ENCODE data around the gene OR8I2. TPM values are rescaled to one million over a fixed set of nuclear protein-coding genes. Genes with fewer than 3 reads are reported as not detected.
"Not testable (repeated sequence)": the region's sequence is repeated elsewhere in the genome, so short reads cannot be mapped to it uniquely, and the experiment has no call there.

The OR8I2 gene
- total RNA-seq, 2 donors from 2014 or later: not detected

DNA sequence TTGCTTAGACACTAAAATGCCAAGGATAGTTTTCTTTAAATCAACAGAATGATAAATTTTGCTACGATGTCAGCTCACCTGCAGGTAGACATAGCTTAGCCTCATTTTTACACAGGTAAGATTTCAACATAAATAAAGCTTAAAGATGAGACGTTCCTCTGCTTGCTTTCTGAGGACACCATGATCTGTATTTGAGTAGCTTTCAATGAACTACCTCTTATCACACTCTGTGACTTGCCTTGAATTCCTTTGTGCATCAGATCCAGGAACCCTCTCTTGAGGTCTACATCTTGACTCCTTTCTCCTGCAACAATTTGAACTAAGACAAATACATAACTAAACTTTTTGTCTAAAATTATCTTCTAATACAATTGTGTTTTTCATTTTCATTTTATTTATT, 26.1 kb upstream of the OR8I2 start:
- no peak for TF ChIP-seq CTCF (IDR thresholded peaks at IDR 0.05)
- H3K9me3 ChIP-seq: no peaks in the 10 kb centered on the region
- no peaks in the 10 kb centered on the region for H3K27me3 ChIP-seq
- no peaks in the 10 kb centered on the region for H3K36me3 ChIP-seq
- DNase-seq (ENCODE audit: low spot score): no peak
- H3K27ac ChIP-seq: no peak overlapping the region
- no peaks in the 10 kb centered on the region for H3K4me1 ChIP-seq
- no peak overlapping the region for H3K4me3 ChIP-seq

DNA sequence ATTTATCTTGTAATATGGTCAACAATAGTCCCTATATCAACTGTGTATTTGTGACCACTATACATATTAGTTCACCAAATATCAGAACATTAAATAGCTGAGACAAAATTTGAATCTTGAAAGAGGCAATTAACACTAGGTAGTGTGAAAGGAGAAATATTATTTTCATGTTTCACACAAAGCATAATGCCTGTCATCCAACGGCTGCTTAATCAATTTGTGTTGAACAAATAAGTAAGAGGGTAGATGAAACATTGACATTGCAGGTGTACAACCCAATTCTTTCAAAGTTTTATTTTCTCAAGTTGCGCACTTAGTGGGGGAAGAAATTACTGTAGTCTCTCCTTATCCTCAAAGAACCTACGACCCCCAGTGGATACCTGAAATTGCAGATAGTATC, 3.4 kb upstream of the OR8I2 start:
- H3K9me3 ChIP-seq: no peaks in the 10 kb centered on the region
- H3K4me3 ChIP-seq: no peak overlapping the region
- no peak for DNase-seq (ENCODE audit: low spot score)
- no peaks in the 10 kb centered on the region for H3K4me1 ChIP-seq
- no peaks in the 10 kb centered on the region for H3K36me3 ChIP-seq
- peaks cover 0 to 4% of the 10 kb centered on the region in 2 donors for H3K27me3 ChIP-seq
- no peak for TF ChIP-seq CTCF (IDR thresholded peaks at IDR 0.05)
- H3K27ac ChIP-seq: no peak overlapping the region

GRCh38 chr11:56103210-56103737, 10.2 kb downstream of the OR8I2 start, which contains the start of gene OR8H2:
Gene OR8H2 (plus strand): TSS chr11:56103687. CDS start chr11:56105043, 1,356 bp downstream.
- no peak for TF ChIP-seq CTCF (IDR thresholded peaks at IDR 0.05)
- H3K4me1 ChIP-seq: no peaks in the 10 kb centered on the region
- no peaks in the 10 kb centered on the region for H3K27me3 ChIP-seq
- no peaks in the 10 kb centered on the region for H3K36me3 ChIP-seq
- no peak within 1 kb of the TSS for H3K4me3 ChIP-seq
- no peaks in the 10 kb centered on the region for H3K9me3 ChIP-seq
- DNase-seq (ENCODE audit: low spot score): no peak
- H3K27ac ChIP-seq: no peak within 1 kb of the TSS

GRCh38 chr11:56122073-56122472, 29.0 kb downstream of the OR8I2 start, which contains the start of gene OR8H3:
Gene OR8H3 (plus strand): TSS chr11:56122373. CDS start chr11:56122373, 0 bp downstream.
- Histone ChIP-seq H3K9me3 (peaks cover 0 to 1% of the 10 kb centered on the region in 2 donors), H3K27ac (no peak within 1 kb of the TSS), H3K4me1 (no peaks in the 10 kb centered on the region), H3K4me3 (no peak within 1 kb of the TSS), H3K27me3 (no peaks in the 10 kb centered on the region), H3K36me3 (no peaks in the 10 kb centered on the region)
- DNase-seq (ENCODE audit: low spot score): no peak
- no peak for TF ChIP-seq CTCF (IDR thresholded peaks at IDR 0.05)

DNA sequence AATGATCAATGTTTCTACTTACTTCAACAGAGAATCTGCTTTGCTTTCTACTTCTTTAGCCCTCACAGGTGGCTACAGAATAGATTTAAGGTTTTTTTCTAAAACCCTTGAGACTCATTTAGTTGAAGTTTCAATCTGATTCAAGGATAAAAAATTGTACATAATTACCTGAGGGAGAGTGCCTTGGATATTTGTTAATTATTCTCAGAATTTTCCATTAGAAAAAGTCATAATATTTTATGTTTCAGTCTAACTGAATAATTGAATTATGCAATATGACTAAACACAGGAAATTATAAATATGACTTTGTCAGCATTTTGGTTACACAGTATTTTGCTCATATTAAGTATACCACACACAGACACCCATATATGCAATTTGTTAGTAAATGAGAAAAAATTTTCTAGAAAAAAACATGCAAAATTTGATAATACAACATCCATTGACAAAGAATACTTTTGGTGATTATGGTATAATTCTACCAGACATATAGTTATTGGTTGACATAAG, 47.1 kb downstream of the OR8I2 start, which contains the start of gene OR8J3:
Gene OR8J3, minus strand, starts transcription at position 51 of the 511 bp plus-strand sequence. CDS start 2,483 bp downstream, outside the sequence.
- Histone ChIP-seq H3K9me3 (no peaks in the 10 kb centered on the region), H3K36me3 (no peaks in the 10 kb centered on the region), H3K4me1 (no peaks in the 10 kb centered on the region), H3K27me3 (no peaks in the 10 kb centered on the region), H3K4me3 (no peak within 1 kb of the TSS), H3K27ac (no peak within 1 kb of the TSS)
- no peak for DNase-seq (ENCODE audit: low spot score)
- no peak for TF ChIP-seq CTCF (IDR thresholded peaks at IDR 0.05)

- H3K27ac ChIP-seq; DNase-seq (ENCODE audit: low spot score); H3K9me3 ChIP-seq; H3K27me3 ChIP-seq; H3K36me3 ChIP-seq; H3K4me1 ChIP-seq; H3K4me3 ChIP-seq: not testable (repeated sequence)
These were observed 50.6 kb downstream of the OR8I2 start for GRCh38 chr11:56143681-56144080.

Other genes starting within 250 kb of the OR8I2 start
- not detected for gene TRIM51, start 210.0 kb upstream of the OR8I2 start, total RNA-seq
- gene OR5W2, start 178.7 kb upstream of the OR8I2 start, total RNA-seq: not detected
- not detected for gene OR5I1, start 156.9 kb upstream of the OR8I2 start, total RNA-seq
- not detected for gene OR10AG1, start 123.4 kb upstream of the OR8I2 start, total RNA-seq
- not detected for gene OR5F1, start 98.7 kb upstream of the OR8I2 start, total RNA-seq
- not detected for gene OR5AS1, start 65.7 kb upstream of the OR8I2 start, total RNA-seq
- not detected for gene OR8H2, start 10.4 kb downstream of the OR8I2 start, total RNA-seq
- gene OR8H3, start 29.1 kb downstream of the OR8I2 start, total RNA-seq: not detected
- gene OR8J3, start 46.9 kb downstream of the OR8I2 start, total RNA-seq: not detected
- gene OR8K5, start 67.0 kb downstream of the OR8I2 start, total RNA-seq: not detected
- not detected for gene OR5J2, start 83.3 kb downstream of the OR8I2 start, total RNA-seq
- gene OR5T2, start 140.9 kb downstream of the OR8I2 start, total RNA-seq: not detected
- gene OR5T3, start 158.9 kb downstream of the OR8I2 start, total RNA-seq: not detected
- not detected for gene OR5T1, start 180.8 kb downstream of the OR8I2 start, total RNA-seq
- not detected for gene OR8H1, start 198.9 kb downstream of the OR8I2 start, total RNA-seq
- not detected for gene OR8K3, start 221.8 kb downstream of the OR8I2 start, total RNA-seq

Data from right atrium auricular region (tissue), 2 donors.